Measurements from ENCODE around the gene SKP2.
"Not testable (repeated sequence)": the region's sequence is repeated elsewhere in the genome, so short reads cannot be mapped to it uniquely, and the experiment has no call there.

The SKP2 gene

GRCh38 chr5:36151434-36152323, at the start of gene SKP2, which contains the start of gene LMBRD2:
Gene SKP2 (plus strand): TSS chr5:36152111. CDS start chr5:36152263, 152 bp downstream.
Gene LMBRD2 (minus strand): TSS chr5:36151887. CDS start chr5:36143349, 8,538 bp downstream.
- peak; percentile 98 for DNase-seq (ENCODE audit: low read depth)

- DNase-seq (ENCODE audit: low read depth), result peak; percentile 15
These were observed 46.1 kb upstream of the SKP2 start for GRCh38 chr5:36105819-36106218.

- peak; percentile 1 for DNase-seq (ENCODE audit: low read depth)
These were observed 43.0 kb upstream of the SKP2 start for GRCh38 chr5:36108758-36109460.

DNA sequence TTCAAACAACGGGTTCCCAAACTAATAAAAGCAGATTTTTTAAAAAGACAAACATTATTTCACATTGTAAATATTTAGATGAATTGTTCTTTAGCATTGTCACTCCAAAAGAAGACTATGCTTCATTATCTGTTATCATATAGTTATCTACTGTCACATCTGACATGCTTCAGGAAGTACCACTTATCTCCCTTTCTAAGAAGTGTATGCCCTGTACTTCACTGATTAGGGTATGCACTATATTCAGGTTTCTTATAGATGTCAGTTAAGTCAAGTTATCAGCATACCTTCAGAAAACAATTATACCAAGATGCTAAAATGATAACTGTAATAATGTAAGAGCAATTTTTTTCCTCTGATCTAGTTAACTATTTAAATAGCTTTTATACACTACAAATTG, 40.7 kb upstream of the SKP2 start:
- DNase-seq (ENCODE audit: low read depth), result no peak

GRCh38 chr5:36125868-36126267, 26.0 kb upstream of the SKP2 start:
- no peak for DNase-seq (ENCODE audit: low read depth)

- no peak for DNase-seq (ENCODE audit: low read depth)
These were observed 23.1 kb upstream of the SKP2 start for GRCh38 chr5:36128795-36129194.

GRCh38 chr5:36129666-36130065, 22.2 kb upstream of the SKP2 start:
- DNase-seq (ENCODE audit: low read depth), result not testable (repeated sequence)

DNA sequence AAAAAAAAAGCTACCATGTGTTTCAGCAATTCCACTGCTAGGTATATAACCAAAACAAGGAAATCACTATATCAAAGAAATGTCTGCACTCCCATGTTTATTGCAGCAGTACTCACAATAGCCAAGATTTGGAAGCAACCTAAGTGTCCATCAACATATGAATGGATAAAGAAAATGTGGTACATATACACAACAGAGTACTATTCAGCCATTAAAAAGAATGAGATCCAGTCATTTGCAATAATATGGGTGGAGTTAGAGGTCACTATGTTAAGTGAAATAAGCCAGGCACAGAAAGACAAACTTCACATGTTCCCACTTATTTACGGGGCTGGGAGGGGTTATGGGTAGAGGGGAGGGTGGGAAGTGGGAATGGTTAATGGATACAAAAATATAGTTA, 18.9 kb upstream of the SKP2 start:
- DNase-seq (ENCODE audit: low read depth), result not testable (repeated sequence)

GRCh38 chr5:36135988-36136387, 15.9 kb upstream of the SKP2 start:
- no peak for DNase-seq (ENCODE audit: low read depth)

- DNase-seq (ENCODE audit: low read depth), result no peak
These were observed 15.3 kb upstream of the SKP2 start for GRCh38 chr5:36136581-36136980.

GRCh38 chr5:36138900-36139683, 12.8 kb upstream of the SKP2 start:
- DNase-seq (ENCODE audit: low read depth), result no peak

DNA sequence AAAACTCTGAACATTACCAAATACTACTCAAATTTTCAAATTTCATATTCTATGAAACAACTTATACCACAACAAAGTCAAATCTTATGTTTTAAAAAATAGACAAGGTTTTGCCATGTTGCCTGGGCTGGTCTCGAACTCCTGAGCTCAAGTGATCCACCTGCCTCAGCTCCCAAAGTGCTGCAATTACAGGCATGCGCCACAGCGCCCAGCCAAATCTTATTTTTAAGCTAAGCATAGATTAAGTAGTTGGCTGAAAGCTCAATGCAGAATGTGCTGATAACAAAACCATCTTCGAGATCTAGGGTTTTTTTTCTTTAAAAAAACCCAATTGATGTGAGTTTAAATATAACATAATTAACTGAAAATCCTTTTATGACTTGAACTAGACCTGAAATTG, 6.6 kb upstream of the SKP2 start:
- DNase-seq (ENCODE audit: low read depth), result no peak

GRCh38 chr5:36146390-36146789, 5.5 kb upstream of the SKP2 start:
- DNase-seq (ENCODE audit: low read depth), result no peak

- DNase-seq (ENCODE audit: low read depth), result no peak
These were observed 4.2 kb upstream of the SKP2 start for GRCh38 chr5:36147681-36148080.

DNA sequence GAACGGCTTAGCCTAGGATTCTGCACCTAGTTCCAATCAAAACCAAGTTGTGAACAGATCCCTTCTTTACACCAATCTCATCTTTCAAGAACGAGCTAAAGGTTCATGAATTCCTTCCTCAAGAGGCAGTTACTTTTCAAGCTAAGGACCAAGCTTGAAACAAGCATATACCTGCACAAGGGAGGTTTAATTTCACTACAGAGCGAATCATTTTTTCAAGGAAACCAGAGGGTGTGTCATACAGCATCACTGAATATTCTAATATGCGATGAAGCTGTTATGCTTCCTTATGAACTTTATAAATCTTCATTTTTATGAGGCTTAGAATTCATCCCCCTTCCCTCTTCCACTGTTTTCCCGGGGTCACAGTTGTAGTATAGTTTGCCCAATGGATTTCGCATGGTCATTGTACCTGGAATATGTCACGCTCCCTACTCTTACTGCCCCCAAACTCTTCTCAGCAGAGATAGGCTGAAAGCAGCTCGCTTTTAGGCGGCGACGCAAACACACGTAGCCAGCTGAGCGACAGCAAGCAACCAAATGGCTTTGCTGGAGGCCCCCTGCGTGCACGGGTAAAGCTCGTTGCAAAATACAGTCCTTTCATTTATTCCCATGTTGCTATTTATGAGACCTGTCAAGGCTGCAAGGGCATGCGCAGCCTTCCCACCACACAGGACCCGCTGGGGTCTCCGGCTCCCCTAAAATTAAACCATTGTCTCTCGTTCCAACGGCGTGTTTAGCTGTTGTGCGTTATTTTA, 1.1 kb upstream of the SKP2 start:
- peak; percentile 31 for DNase-seq (ENCODE audit: low read depth)

- DNase-seq (ENCODE audit: low read depth), result peak; percentile 38
These were observed 700 bp downstream of the SKP2 start for GRCh38 chr5:36152324-36153297.

DNA sequence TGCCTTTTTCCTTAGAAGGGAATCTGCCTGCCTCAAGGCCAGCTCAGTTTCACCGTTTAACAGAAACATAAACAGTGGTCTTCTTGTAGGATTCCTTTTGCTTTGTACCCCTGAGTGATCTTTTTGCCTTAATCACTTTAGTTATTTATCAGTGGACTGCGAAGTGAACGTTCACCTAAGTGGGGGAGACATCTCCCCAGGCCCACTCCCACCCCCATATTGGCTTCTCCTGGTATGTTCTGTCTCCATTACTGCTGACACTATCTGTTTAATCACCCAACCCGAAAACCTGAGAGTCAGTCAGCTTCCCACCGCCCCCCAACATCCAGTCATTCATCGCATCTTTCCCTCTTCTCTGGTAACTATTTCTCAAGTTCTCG, 1.4 kb downstream of the SKP2 start:
- DNase-seq (ENCODE audit: low read depth), result no peak

- no peak for DNase-seq (ENCODE audit: low read depth)
These were observed 1.8 kb downstream of the SKP2 start for GRCh38 chr5:36153726-36154125.

DNA sequence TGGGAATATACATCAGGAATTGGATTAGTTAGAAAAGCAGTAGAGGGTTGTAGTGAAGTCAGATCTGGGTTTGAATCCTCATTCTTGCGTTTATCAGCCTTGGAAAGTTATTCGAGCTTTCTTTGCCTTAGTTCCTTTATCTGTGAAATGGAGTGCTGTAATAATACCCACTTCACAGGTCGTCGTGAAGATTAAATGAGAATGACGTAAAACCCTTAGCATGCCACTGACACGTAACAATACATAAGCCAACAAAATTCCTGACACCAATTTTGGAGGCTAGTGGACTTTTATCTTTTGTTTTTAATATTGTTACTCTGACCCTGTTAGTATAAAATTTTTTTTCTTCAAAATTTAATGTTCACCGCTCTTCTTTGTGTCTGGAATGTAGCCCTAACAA, 3.4 kb downstream of the SKP2 start:
- no peak for DNase-seq (ENCODE audit: low read depth)

DNA sequence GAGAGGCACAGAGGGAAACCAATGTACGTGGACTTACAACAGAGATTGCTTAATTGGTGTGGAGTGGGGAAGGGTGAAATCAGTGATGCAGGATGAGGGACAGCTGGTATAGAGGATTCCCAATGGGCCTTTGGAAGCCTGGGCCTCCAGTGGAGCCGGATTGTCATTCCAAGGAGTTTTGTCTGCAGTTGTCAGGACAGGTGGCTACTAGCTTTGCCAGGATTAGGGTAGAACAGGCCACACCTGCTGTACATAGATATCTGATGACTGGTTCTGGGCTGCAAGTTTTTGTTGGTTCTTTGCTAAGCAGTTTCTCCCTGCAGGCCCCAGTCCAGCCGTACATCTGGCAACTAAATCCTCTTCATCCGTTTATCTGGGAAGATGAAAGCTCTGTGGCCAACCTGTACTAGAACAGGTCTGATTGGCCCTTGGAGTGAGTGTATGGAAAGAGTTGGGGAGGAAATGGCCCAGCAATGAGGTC, 4.2 kb downstream of the SKP2 start:
- DNase-seq (ENCODE audit: low read depth), result peak; percentile 66

Data from amniotic epithelial cell (primary cell).